Measurements from ENCODE around the gene TMSB10.

TMSB10 gene

DNA sequence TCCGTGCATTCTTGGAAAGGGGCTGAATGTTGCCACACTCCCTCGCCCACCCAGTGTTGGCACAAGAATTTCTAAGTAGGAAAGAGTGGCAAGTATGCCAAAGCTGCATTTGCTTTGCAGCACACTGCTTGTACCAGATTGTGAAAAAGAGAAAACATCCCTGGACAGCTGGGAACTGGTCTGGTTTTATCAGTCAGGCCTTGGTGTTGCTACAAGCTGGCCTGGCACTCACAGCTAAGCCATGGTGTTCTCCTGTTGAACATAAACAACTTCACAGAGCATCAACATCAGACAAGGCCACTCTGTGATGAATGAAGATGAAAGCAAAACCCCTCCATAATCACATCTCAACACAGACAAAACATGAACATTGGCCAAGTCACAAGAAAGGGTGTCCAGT is 20.3 kb upstream of the TMSB10 start:
- TF ChIP-seq NFIC (IDR thresholded peaks at IDR 0.05) (no peak), CEBPB (IDR thresholded peaks at IDR 0.05) (no peak), EP300 (IDR thresholded peaks at IDR 0.05; ENCODE audit: borderline replicate concordance) (no peak), EGR1 (IDR thresholded peaks at IDR 0.05) (no peak), TAF1 (IDR thresholded peaks at IDR 0.05; ENCODE audit: low read depth) (no peak), TCF12 (IDR thresholded peaks at IDR 0.05; ENCODE audit: low read depth) (no peak), TEAD4 (IDR thresholded peaks at IDR 0.05) (no peak)
- TF ChIP-seq, protein P1, sequence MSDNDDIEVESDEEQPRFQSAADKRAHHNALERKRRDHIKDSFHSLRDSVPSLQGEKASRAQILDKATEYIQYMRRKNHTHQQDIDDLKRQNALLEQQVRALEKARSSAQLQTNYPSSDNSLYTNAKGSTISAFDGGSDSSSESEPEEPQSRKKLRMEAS (IDR thresholded peaks at IDR 0.05): no peak
- TF ChIP-seq, protein P2, sequence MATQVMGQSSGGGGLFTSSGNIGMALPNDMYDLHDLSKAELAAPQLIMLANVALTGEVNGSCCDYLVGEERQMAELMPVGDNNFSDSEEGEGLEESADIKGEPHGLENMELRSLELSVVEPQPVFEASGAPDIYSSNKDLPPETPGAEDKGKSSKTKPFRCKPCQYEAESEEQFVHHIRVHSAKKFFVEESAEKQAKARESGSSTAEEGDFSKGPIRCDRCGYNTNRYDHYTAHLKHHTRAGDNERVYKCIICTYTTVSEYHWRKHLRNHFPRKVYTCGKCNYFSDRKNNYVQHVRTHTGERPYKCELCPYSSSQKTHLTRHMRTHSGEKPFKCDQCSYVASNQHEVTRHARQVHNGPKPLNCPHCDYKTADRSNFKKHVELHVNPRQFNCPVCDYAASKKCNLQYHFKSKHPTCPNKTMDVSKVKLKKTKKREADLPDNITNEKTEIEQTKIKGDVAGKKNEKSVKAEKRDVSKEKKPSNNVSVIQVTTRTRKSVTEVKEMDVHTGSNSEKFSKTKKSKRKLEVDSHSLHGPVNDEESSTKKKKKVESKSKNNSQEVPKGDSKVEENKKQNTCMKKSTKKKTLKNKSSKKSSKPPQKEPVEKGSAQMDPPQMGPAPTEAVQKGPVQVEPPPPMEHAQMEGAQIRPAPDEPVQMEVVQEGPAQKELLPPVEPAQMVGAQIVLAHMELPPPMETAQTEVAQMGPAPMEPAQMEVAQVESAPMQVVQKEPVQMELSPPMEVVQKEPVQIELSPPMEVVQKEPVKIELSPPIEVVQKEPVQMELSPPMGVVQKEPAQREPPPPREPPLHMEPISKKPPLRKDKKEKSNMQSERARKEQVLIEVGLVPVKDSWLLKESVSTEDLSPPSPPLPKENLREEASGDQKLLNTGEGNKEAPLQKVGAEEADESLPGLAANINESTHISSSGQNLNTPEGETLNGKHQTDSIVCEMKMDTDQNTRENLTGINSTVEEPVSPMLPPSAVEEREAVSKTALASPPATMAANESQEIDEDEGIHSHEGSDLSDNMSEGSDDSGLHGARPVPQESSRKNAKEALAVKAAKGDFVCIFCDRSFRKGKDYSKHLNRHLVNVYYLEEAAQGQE (IDR thresholded peaks at IDR 0.05; ENCODE audit: low read depth): no peak

DNA sequence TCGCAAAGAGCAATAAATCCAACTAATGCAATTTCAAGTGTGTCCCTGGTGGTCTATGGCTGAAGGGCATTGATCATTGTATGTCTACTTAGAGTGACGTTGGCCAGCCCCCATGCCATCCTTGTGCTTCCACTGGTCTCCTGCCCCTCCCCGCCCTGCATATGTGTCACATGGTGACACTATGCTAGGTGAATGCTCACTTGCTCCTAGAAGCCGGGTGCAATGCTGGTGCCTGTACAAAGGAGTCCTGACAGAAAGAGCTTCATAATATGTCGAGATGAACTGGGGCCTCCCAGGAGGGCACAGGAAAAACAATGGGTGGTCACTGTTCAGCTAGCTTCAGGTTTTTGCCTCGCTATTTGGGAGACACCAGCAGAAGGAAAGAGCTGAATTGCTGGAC is 18.7 kb upstream of the TMSB10 start:
- TF ChIP-seq FOXM1 (IDR thresholded peaks at IDR 0.05; ENCODE audit: borderline replicate concordance, low read depth): no peak
- no peak for TF ChIP-seq RAD21 (IDR thresholded peaks at IDR 0.05; ENCODE audit: low read depth)
- no peak for TF ChIP-seq TEAD4 (IDR thresholded peaks at IDR 0.05)
- TF ChIP-seq NFIC (IDR thresholded peaks at IDR 0.05): no peak
- TF ChIP-seq, protein P3, sequence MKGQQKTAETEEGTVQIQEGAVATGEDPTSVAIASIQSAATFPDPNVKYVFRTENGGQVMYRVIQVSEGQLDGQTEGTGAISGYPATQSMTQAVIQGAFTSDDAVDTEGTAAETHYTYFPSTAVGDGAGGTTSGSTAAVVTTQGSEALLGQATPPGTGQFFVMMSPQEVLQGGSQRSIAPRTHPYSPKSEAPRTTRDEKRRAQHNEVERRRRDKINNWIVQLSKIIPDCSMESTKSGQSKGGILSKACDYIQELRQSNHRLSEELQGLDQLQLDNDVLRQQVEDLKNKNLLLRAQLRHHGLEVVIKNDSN (IDR thresholded peaks at IDR 0.05): no peak
- TF ChIP-seq CEBPB (IDR thresholded peaks at IDR 0.05): no peak
- no peak for TF ChIP-seq CREB1 (IDR thresholded peaks at IDR 0.05; ENCODE audit: low read depth)
- TF ChIP-seq, protein P1 (IDR thresholded peaks at IDR 0.05): no peak
- TF ChIP-seq ZBTB7A (IDR thresholded peaks at IDR 0.05; ENCODE audit: low read depth): no peak

DNA sequence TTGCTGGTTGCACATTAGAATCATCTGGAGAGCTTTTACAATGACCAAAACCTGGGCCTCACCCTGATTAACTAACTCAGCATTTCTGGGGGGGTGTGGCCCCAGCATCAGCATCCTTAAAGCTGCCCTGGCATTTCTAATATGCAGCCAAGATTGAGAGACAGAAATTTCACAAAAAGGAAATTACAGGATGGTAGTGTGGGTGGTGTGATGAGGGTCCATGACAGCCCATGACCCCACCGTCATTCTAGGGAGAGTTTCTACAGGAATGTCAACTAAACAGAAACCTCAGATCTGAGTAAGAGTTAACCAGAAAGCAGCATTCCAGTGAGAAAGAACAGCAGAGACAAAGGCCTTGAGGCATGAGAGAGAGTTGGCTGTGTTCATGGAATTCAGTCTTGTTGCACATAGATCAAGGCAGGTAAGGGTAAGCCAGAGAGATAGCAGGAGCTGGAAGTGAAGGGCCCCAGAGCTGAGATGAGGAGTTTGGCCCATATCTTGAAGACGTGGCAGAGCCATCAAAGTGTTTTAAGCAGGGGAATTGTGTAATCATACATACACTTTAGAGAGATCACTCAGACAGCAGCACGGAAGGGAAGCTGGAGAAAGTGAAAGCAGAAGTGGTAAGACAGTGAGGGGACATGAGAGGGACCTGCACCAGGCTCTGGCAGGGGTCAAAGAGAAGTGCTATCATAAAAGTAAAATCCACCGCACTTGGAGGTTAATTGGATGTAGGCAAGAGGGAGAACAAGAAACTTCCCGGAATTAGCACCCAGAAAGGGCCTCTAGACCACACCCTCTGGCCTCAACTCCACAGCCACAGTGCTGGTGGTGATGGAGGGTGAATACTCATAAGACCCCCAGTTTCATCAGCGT is 16.8 kb upstream of the TMSB10 start:
- no peak for TF ChIP-seq CREB1 (IDR thresholded peaks at IDR 0.05; ENCODE audit: low read depth)
- TF ChIP-seq EGR1 (IDR thresholded peaks at IDR 0.05): no peak
- no peak for TF ChIP-seq TCF12 (IDR thresholded peaks at IDR 0.05; ENCODE audit: low read depth)
- no peak for TF ChIP-seq FOXM1 (IDR thresholded peaks at IDR 0.05; ENCODE audit: borderline replicate concordance, low read depth)
- no peak for TF ChIP-seq EP300 (IDR thresholded peaks at IDR 0.05; ENCODE audit: borderline replicate concordance)

DNA sequence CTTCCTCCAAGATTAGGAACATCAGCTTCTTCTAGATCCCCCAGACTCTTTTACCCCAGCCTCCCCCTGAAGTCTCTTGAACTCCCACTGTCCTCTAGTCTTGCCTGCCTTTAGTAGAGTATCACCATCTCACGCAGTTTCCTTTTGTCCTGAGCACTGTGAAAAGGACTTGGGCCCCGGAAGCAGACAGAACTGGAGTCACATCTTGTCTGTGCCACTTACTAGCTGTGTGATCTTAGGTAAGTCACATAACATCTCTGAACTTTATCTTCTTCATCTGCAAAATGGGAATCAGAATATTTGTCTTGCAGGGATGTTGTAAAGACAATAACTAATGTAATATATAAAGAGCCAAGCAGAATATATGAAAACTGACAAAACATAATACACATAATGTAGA is 16.1 kb upstream of the TMSB10 start:
- TF ChIP-seq YY1 (IDR thresholded peaks at IDR 0.05; ENCODE audit: low read depth) (no peak), NFIC (IDR thresholded peaks at IDR 0.05) (no peak), CREB1 (IDR thresholded peaks at IDR 0.05; ENCODE audit: low read depth) (no peak), FOXM1 (IDR thresholded peaks at IDR 0.05; ENCODE audit: borderline replicate concordance, low read depth) (no peak), TCF12 (IDR thresholded peaks at IDR 0.05; ENCODE audit: low read depth) (no peak), TAF1 (IDR thresholded peaks at IDR 0.05; ENCODE audit: low read depth) (no peak), TEAD4 (IDR thresholded peaks at IDR 0.05) (no peak), EP300 (IDR thresholded peaks at IDR 0.05; ENCODE audit: borderline replicate concordance) (no peak), RAD21 (IDR thresholded peaks at IDR 0.05; ENCODE audit: low read depth) (no peak), EGR1 (IDR thresholded peaks at IDR 0.05) (no peak), ZBTB7A (IDR thresholded peaks at IDR 0.05; ENCODE audit: low read depth) (no peak), CEBPB (IDR thresholded peaks at IDR 0.05) (no peak)
- TF ChIP-seq, protein P3 (IDR thresholded peaks at IDR 0.05): no peak
- TF ChIP-seq, protein P2 (IDR thresholded peaks at IDR 0.05; ENCODE audit: low read depth): no peak
- TF ChIP-seq, protein P1 (IDR thresholded peaks at IDR 0.05): no peak

DNA sequence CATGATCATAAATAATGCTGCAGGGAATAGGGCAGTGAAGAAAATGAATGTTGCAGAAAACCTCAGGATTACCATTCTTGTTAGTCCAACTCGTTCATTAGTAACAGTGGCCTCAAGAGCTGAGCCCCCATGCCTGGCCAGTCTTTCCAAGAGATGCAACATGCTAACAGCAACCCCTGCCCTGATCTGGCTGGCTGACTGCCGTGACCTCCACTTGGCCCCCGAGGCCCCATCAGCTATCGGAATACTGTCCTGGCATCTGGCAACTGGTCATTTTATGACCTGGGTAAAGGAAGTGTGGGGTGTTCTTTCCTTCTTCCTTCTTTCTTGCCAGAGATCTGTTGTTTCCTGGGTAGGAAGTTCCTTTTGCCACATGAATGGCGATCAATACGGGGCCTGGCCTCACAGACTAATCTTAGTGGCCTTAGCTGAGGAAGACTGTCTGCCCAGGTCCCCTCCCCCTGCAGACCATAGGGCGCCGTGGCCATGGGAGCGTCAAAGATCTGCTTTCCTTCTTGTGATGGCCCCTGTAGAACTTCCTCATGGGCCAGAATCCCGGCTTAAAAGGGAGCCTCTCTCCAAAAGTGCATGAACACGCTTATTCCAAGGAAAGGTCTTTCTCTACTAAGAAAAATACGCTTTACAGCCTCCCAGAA is 14.0 kb upstream of the TMSB10 start:
- TF ChIP-seq FOXM1 (IDR thresholded peaks at IDR 0.05; ENCODE audit: borderline replicate concordance, low read depth) (no peak), YY1 (IDR thresholded peaks at IDR 0.05; ENCODE audit: low read depth) (no peak), ZBTB7A (IDR thresholded peaks at IDR 0.05; ENCODE audit: low read depth) (no peak)

Data from Ishikawa (cell line).